ENCODE data around the gene EDN2.

DNA sequence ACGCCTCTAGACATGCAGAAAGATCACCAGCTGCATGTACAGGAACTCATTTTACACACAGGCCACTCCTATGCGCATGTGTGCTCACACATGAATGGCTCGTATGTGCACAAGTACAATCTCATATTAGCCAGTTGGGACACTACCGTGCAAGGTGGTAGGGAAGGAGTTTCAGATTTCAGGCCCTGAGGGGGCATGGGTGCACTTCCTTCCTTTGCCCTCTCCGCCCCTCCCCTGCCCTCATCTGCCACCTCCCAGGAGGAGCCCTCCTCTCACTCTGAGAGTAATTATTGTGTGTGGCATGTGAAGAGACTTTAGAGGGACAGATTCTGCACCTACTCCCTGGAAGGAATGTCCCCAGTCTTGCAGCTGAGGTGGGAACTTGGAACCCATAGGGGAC is 14.8 kb downstream of the EDN2 start:
- no peak for TF ChIP-seq CTCF (IDR thresholded peaks at IDR 0.05)
- TF ChIP-seq POLR2A (IDR thresholded peaks at IDR 0.05) = no peak
- TF ChIP-seq EP300 (IDR thresholded peaks at IDR 0.05) = no peak

Data from tibial nerve (tissue), 4 donors.